Omental fat pad (tissue), 4 donors: ENCODE results near the gene CD86. TPM values are rescaled to one million over a fixed set of nuclear protein-coding genes. Genes with fewer than 3 reads are reported as not detected.

ENCODE experiments used
- ATAC-seq: fragments of 150-250 bp; one replicate; pipeline ENCODE4 v1.9.1; 2016; ENCODE audit warnings: mild to moderate bottlenecking, moderate library complexity; ENCODE audit not compliant: low FRiP score
- DNase-seq: peaks from one replicate; pipeline ENCODE4 v3.0.0-alpha.2; 2019; ENCODE audit warnings: low spot score
- total RNA-seq, 4 donors: library from RNA; depleted of rRNA; stranded (reverse); fragments of >200 nt; gene quantifications; one replicate each; pipeline ENCODE4 v1.1.0, GENCODE V29; 2016
- TF ChIP-seq, protein P1 (sequence below), 3 donors: fragments of 450-650 bp; IDR thresholded peaks; one replicate each; pipeline ENCODE4 v1.5.1; 2016 to 2017; ENCODE audit warnings: antibody characterized with exemption in 3 of 3, mild to moderate bottlenecking in 3 of 3, moderate library complexity in 2 of 3

CD86 gene
- total RNA-seq, 4 donors from 2014 or later: 10.7 to 21.6 (median 15.2) TPM

GRCh38 chr3:122091602-122092295 is 36.6 kb downstream of the CD86 start:
- DNase-seq: no peak
- ATAC-seq: no peak
- TF ChIP-seq, protein P1, sequence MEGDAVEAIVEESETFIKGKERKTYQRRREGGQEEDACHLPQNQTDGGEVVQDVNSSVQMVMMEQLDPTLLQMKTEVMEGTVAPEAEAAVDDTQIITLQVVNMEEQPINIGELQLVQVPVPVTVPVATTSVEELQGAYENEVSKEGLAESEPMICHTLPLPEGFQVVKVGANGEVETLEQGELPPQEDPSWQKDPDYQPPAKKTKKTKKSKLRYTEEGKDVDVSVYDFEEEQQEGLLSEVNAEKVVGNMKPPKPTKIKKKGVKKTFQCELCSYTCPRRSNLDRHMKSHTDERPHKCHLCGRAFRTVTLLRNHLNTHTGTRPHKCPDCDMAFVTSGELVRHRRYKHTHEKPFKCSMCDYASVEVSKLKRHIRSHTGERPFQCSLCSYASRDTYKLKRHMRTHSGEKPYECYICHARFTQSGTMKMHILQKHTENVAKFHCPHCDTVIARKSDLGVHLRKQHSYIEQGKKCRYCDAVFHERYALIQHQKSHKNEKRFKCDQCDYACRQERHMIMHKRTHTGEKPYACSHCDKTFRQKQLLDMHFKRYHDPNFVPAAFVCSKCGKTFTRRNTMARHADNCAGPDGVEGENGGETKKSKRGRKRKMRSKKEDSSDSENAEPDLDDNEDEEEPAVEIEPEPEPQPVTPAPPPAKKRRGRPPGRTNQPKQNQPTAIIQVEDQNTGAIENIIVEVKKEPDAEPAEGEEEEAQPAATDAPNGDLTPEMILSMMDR (IDR thresholded peaks at IDR 0.05): no peak

GRCh38 chr3:122092460-122093165 is 37.5 kb downstream of the CD86 start:
- ATAC-seq: no peak
- TF ChIP-seq, protein P1 (IDR thresholded peaks at IDR 0.05): no peak
- DNase-seq: no peak

GRCh38 chr3:122094125-122094524 is 39.0 kb downstream of the CD86 start:
- TF ChIP-seq, protein P1 (IDR thresholded peaks at IDR 0.05): no peak
- ATAC-seq (no peak), DNase-seq (no peak)

DNA sequence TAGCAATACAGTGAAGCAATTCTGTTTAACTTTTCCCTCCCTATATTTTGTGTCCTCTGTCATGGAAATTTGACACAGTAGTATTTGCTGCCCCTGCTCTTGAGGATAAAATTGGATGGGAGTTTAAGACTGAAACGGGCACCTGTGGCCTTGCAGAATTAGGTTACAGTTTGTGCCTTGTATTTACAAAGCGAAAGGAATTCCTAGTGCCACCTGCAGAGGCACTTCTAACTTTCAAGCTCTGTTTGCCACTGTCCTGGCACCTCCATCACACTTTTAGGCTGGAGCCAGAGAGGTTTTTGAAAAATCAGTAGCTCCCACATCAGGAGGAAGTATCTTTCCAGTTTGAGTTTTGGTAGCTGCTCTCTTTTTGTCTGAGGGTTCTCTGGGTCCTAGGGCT is 39.5 kb downstream of the CD86 start:
- ATAC-seq: no peak
- DNase-seq: no peak
- TF ChIP-seq, protein P1 (IDR thresholded peaks at IDR 0.05): no peak

GRCh38 chr3:122097141-122097540 is 42.0 kb downstream of the CD86 start:
- ATAC-seq (no peak), DNase-seq (no peak)
- TF ChIP-seq, protein P1 (IDR thresholded peaks at IDR 0.05): no peak

DNA sequence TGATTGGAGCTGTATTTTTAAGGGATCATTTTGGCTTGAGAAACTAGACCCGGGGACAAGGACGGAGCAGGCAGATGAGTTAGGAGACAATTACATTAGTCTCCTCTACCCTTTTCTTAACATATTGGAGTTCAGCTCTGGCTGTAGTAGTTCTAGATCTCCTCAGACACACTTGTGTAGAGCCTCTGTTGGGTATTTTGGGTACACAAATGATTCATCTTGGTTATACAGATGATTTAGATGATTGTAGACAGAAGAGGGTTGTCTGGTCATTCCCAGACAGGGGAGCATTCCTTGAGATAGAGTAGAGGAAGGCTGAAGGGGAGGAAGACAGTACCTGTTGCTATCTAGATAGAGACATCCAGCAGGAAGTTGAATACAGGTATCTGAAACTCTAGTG is 43.4 kb downstream of the CD86 start:
- no peak for DNase-seq
- ATAC-seq: no peak
- TF ChIP-seq, protein P1 (IDR thresholded peaks at IDR 0.05): no peak

DNA sequence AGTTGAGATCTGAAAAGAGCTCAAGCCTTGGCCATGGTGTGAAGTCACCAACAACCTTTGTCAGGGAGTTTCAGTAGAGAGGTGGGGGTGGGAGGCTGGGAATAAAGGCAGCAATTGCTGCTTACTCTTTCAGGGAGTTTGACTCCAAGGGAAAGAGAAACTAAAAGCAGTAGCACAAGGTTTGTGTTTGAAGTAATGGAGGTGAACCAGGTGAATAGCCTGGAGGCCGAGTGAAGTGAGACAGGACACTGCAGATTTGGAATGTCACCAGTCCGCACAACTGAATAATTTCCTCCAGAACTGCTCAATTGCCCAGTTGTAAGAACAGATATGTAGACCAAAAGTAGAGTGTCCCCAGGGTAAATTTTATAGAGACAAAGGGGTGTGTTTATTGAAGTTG is 44.1 kb downstream of the CD86 start:
- TF ChIP-seq, protein P1 (IDR thresholded peaks at IDR 0.05): no peak
- ATAC-seq: no peak
- no peak for DNase-seq
